SK-N-SH (cell line): ENCODE results near the gene RNU4-1. TPM values are rescaled to one million over a fixed set of nuclear protein-coding genes. Genes with fewer than 3 reads are reported as not detected.
"Not testable (repeated sequence)": the region's sequence is repeated elsewhere in the genome, so short reads cannot be mapped to it uniquely, and the experiment has no call there.

Experiments
- CTCF ChIA-PET: fragments of 300-600, 350-600 bp; formaldehyde crosslinking; extraction: SDS; loops from one replicate; lab custom pipeline; 2021; lab: Yijun Ruan, JAX
- POLR2A ChIA-PET: fragments of 350-600 bp; sonication (Branson Sonifier 250); formaldehyde crosslinking; extraction: SDS; loops from one replicate; lab custom pipeline; 2020; ENCODE audit warnings: antibody characterized with exemption, inconsistent platforms; lab: Yijun Ruan, JAX
- DNase-seq: peaks from one replicate; pipeline ENCODE4 v3.0.0; 2012
- H2AFZ ChIP-seq: fragments of 200-600 bp; sonication (generic); 2 replicates; pipeline ENCODE4 v1.8.1; 2016; ENCODE audit warnings: antibody characterized with exemption, mild to moderate bottlenecking, low read depth
- H3F3A ChIP-seq: fragments of 200-600 bp; sonication (generic); replicated peaks from 2 replicates; pipeline ENCODE3; 2016; ENCODE audit warnings: antibody characterized with exemption, mild to moderate bottlenecking; ENCODE audit not compliant: insufficient read depth
- H3K27ac ChIP-seq, 2 experiments: fragments of 200-500 bp in 1 of 2; fragments of 200-600 bp in 1 of 2; sonication (Bioruptor generic) in 1 of 2; sonication (generic), shearing (Covaris generic) in 1 of 2; 2 replicates each; pipeline versions ENCODE4 v1.5.1 to v1.6.1; 2014 to 2016; ENCODE audit warnings: low read depth in 2 of 2, inconsistent platforms in 1 of 2, low read length in 1 of 2, mild to moderate bottlenecking in 1 of 2, mixed read lengths in 1 of 2
- H3K27me3 ChIP-seq: fragments of 200-600 bp; sonication (generic), shearing (Covaris generic); 2 replicates; pipeline ENCODE4 v1.6.1; 2016; ENCODE audit warnings: mixed run types; ENCODE audit not compliant: insufficient read depth
- H3K36me3 ChIP-seq, 2 experiments: fragments of 200-500 bp in 1 of 2; fragments of 200-600 bp in 1 of 2; sonication (Bioruptor generic) in 1 of 2; sonication (generic) in 1 of 2; replicated peaks in 1 of 2; 2 replicates each; pipeline versions ENCODE3 to v1.5.1; 2014 to 2016; ENCODE audit warnings: low read length in 1 of 2, mild to moderate bottlenecking in 1 of 2; ENCODE audit not compliant: insufficient read depth in 2 of 2, control insufficient read depth in 1 of 2
- H3K4me1 ChIP-seq, 2 experiments: fragments of 200-500 bp in 1 of 2; fragments of 200-600 bp in 1 of 2; sonication (Bioruptor generic) in 1 of 2; sonication (generic), shearing (Covaris generic) in 1 of 2; 2 replicates each; pipeline versions ENCODE4 v1.5.1 to v1.6.1; 2014 to 2016; ENCODE audit warnings: low read depth in 1 of 2, low read length in 1 of 2, mixed run types in 1 of 2; ENCODE audit not compliant: insufficient read depth in 2 of 2, control insufficient read depth in 1 of 2
- H3K4me2 ChIP-seq: fragments of 200-600 bp; sonication (generic), shearing (Covaris generic); 2 replicates; pipeline ENCODE4 v1.6.1; 2017; ENCODE audit warnings: mixed run types
- H3K4me3 ChIP-seq, 2 experiments: fragments of 200-500 bp in 1 of 2; fragments of 200-600 bp in 1 of 2; sonication (Bioruptor generic) in 1 of 2; sonication (generic), shearing (Covaris generic) in 1 of 2; 2 replicates each; pipeline versions ENCODE4 v1.5.1 to v1.8.1; 2014 to 2016; ENCODE audit warnings: low read depth in 2 of 2, inconsistent platforms in 1 of 2, low read length in 1 of 2, mild to moderate bottlenecking in 1 of 2, mixed read lengths in 1 of 2, moderate library complexity in 1 of 2
- H3K79me2 ChIP-seq: fragments of 200-600 bp; sonication (generic); 2 replicates; pipeline ENCODE4 v1.8.1; 2017; ENCODE audit warnings: mild to moderate bottlenecking; ENCODE audit not compliant: insufficient read depth
- H3K9ac ChIP-seq: fragments of 200-600 bp; sonication (generic); 2 replicates; pipeline ENCODE4 v1.6.1; 2017; ENCODE audit warnings: mixed run types
- H3K9me2 ChIP-seq: fragments of 200-600 bp; sonication (generic); 2 replicates; pipeline ENCODE4 v1.6.1; 2017; ENCODE audit warnings: mixed run types
- H3K9me3 ChIP-seq: fragments of 200-600 bp; sonication (generic); 2 replicates; pipeline ENCODE4 v1.6.1; 2017; ENCODE audit warnings: mixed run types, mild to moderate bottlenecking, moderate library complexity
- H4K20me1 ChIP-seq: fragments of 200-600 bp; sonication (generic); 2 replicates; pipeline ENCODE4 v1.6.1; 2017; ENCODE audit warnings: mild to moderate bottlenecking, mixed run types; ENCODE audit not compliant: insufficient read depth
- ELF1 ChIP-seq: IDR thresholded peaks from 2 replicates; pipeline ENCODE4 v1.4.0; 2012
- EP300 ChIP-seq, 2 experiments: IDR thresholded peaks; 2 replicates each; pipeline versions ENCODE4 v1.4.0 to v1.6.1; 2012; ENCODE audit warnings: borderline replicate concordance in 1 of 2, low read depth in 1 of 2, low read length in 1 of 2
- GABPA ChIP-seq: IDR thresholded peaks from 2 replicates; pipeline ENCODE4 v1.4.0; 2012; ENCODE audit warnings: low read depth, mild to moderate bottlenecking
- GATA2 ChIP-seq: sonication (generic); formaldehyde crosslinking; IDR thresholded peaks from 2 replicates; pipeline ENCODE4 v1.5.0; 2020; ENCODE audit warnings: mild to moderate bottlenecking, missing genetic modification reagents
- JUND ChIP-seq: IDR thresholded peaks from 2 replicates; pipeline ENCODE4 v1.4.0; 2012
- MEF2A ChIP-seq: IDR thresholded peaks from 2 replicates; pipeline ENCODE4 v1.4.0; 2012; ENCODE audit warnings: low read depth, borderline replicate concordance
- MXI1 ChIP-seq: IDR thresholded peaks from 2 replicates; pipeline ENCODE4 v1.6.1; 2012; ENCODE audit warnings: mild to moderate bottlenecking, low read depth, low read length, improper control_type of control experiment
- NFIC ChIP-seq: IDR thresholded peaks from 2 replicates; pipeline ENCODE4 v1.4.0; 2012; ENCODE audit warnings: borderline replicate concordance
- NRF1 ChIP-seq: IDR thresholded peaks from 2 replicates; pipeline ENCODE4 v1.6.1; 2012; ENCODE audit warnings: low read depth, mild to moderate bottlenecking, low read length
- RAD21 ChIP-seq: IDR thresholded peaks from 2 replicates; pipeline ENCODE4 v1.6.1; 2012; ENCODE audit warnings: mild to moderate bottlenecking, low read length
- RFX5 ChIP-seq: IDR thresholded peaks from 2 replicates; pipeline ENCODE4 v1.6.1; 2012; ENCODE audit warnings: mild to moderate bottlenecking, improper control_type of control experiment, low read length
- RXRA ChIP-seq: IDR thresholded peaks from 2 replicates; pipeline ENCODE4 v1.4.0; 2012; ENCODE audit warnings: low read depth, mild to moderate bottlenecking, borderline replicate concordance
- SIN3A ChIP-seq: IDR thresholded peaks from 2 replicates; pipeline ENCODE4 v1.6.1; 2012; ENCODE audit warnings: low read depth, mild to moderate bottlenecking, low read length, moderate library complexity, borderline replicate concordance
- TAF1 ChIP-seq: IDR thresholded peaks from 2 replicates; pipeline ENCODE4 v1.6.1; 2012; ENCODE audit warnings: low read depth, mild to moderate bottlenecking, low read length, moderate library complexity, borderline replicate concordance
- TCF12 ChIP-seq: IDR thresholded peaks from 2 replicates; pipeline ENCODE4 v1.4.0; 2012
- TEAD4 ChIP-seq: IDR thresholded peaks from 2 replicates; pipeline ENCODE4 v1.4.0; 2012; ENCODE audit warnings: mild to moderate bottlenecking, borderline replicate concordance; ENCODE audit not compliant: insufficient read depth
- WGBS: methylation state at CpG from one replicate; pipeline ENCODE4 v1.1.6; 2017; ENCODE audit warnings: low lambda C conversion rate; 5-methylcytosine and 5-hydroxymethylcytosine counted together
- polyA plus RNA-seq, 3 experiments: library from polyadenylated mRNA; depleted of rRNA; stranded (reverse); fragments of >200 nt; gene quantifications; 2 replicates each; pipeline ENCODE4 v1.2.3, GENCODE V29; 2012
- TF ChIP-seq, protein P1 (sequence below): fragments of 200-600 bp; sonication (generic); IDR thresholded peaks from 2 replicates; pipeline ENCODE4 v1.6.1; 2017; ENCODE audit warnings: antibody characterized with exemption, mild to moderate bottlenecking, moderate library complexity

Gene RNU4-1
- polyA plus RNA-seq, 1 of the 3 experiments (the other 2 are of a cell fraction), result not detected

DNA sequence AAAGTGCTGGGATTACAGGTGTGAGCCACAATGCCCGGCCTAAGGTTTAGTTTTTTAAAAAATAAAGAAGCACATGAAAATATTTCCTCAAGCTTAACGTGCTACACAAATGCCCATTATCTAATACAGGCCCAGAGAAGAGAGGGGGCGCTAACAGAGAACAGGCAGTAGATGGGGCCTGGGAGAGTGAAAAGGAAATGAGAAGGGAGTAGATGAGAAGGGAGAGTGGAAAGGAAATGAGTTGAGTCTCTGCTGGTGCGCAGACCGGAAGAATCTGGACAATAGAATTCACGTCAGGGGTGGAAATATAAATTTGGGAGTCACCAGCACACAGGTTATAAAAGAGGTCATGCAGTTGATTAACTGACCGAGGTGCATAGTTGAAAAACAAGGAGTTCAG, 38.2 kb downstream of the RNU4-1 start:
- Histone ChIP-seq H3K4me1 (peaks cover 11 to 38% of the 10 kb centered on the region in 2 experiments; a peak in 3 of 4 replicates), H3K4me2 (no peak overlapping the region), H3K27me3 (no peaks in the 10 kb centered on the region), H3K27ac (no peak overlapping the region), H3K9me2 (no peaks in the 10 kb centered on the region), H3K9ac (no peak overlapping the region), H3K4me3 (no peak overlapping the region), H3F3A (peaks cover 44% of the 10 kb centered on the region), H3K9me3 (no peaks in the 10 kb centered on the region), H2AFZ (no peak overlapping the region), H3K79me2 (peaks cover 98% of the 10 kb centered on the region), H4K20me1 (peaks cover 65% of the 10 kb centered on the region), H3K36me3 (peaks cover 0 to 33% of the 10 kb centered on the region in 2 experiments)
- 90% methylated on average over 7 of the region's 7 CpGs for WGBS
- ChIA-PET POLR2A (no interaction called here), CTCF (interaction anchor here (1.2 to 21.5 kb wide), 4 partner anchors 11 to 52 kb away, joined by 3 to 618 read pairs (median 4); partner anchors contain the start of gene PXN)
- no peak for DNase-seq
- TF ChIP-seq NFIC (no peak), ELF1 (no peak), NRF1 (no peak), SIN3A (no peak), MEF2A (no peak), EP300 (IDR thresholded peaks at IDR 0.05; ENCODE audit: borderline replicate concordance in 1 of 2, low read depth in 1 of 2, low read length in 1 of 2) (no peak), GABPA (no peak), TAF1 (no peak), JUND (no peak), RAD21 (no peak), RFX5 (no peak), GATA2 (CRISPR knock-in tag) (no peak), TEAD4 (no peak), RXRA (no peak), TCF12 (no peak), MXI1 (no peak)
- TF ChIP-seq, protein P1, sequence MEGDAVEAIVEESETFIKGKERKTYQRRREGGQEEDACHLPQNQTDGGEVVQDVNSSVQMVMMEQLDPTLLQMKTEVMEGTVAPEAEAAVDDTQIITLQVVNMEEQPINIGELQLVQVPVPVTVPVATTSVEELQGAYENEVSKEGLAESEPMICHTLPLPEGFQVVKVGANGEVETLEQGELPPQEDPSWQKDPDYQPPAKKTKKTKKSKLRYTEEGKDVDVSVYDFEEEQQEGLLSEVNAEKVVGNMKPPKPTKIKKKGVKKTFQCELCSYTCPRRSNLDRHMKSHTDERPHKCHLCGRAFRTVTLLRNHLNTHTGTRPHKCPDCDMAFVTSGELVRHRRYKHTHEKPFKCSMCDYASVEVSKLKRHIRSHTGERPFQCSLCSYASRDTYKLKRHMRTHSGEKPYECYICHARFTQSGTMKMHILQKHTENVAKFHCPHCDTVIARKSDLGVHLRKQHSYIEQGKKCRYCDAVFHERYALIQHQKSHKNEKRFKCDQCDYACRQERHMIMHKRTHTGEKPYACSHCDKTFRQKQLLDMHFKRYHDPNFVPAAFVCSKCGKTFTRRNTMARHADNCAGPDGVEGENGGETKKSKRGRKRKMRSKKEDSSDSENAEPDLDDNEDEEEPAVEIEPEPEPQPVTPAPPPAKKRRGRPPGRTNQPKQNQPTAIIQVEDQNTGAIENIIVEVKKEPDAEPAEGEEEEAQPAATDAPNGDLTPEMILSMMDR, result no peak

DNA sequence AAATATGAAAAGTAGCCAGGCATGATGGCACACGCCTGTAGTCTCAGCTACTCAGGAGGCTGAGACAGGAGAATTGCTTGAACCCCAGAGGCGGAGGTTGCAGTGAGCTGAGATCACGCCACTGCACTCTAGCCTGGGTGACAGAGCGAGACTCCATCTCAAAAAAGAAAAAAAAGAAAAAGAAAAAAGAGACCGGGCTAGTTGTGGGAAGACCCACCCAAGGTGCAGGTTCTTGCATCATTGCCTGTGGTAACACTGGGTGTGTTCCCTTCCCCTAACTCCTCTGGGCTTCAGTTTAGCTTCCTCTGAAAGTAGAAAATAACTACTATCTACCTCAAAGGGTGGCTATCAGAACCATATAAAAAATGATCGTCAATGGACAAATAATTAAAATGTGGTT, 39.7 kb downstream of the RNU4-1 start:
- H3K4me1 ChIP-seq, result peaks cover 17 to 45% of the 10 kb centered on the region in 2 experiments; a peak in 3 of 4 replicates

More for the DNA sequence above, 39.7 kb downstream of the RNU4-1 start:
- H3K9me2 ChIP-seq, H3K4me3 ChIP-seq, H3K4me2 ChIP-seq, H3K9me3 ChIP-seq, H3K27me3 ChIP-seq, H3K27ac ChIP-seq, H2AFZ ChIP-seq, H3K9ac ChIP-seq, POLR2A ChIA-PET, DNase-seq: not testable (repeated sequence)
- WGBS, result 96% methylated on average over 6 of the region's 6 CpGs
- CTCF ChIA-PET, result interaction anchor here (0.8 to 21.5 kb wide), 3 partner anchors 13 to 51 kb away, joined by 3 to 618 read pairs (median 5); partner anchors contain the start of gene PXN
- Histone ChIP-seq H4K20me1 (peaks cover 61% of the 10 kb centered on the region), H3K79me2 (peaks cover 98% of the 10 kb centered on the region), H3F3A (peaks cover 44% of the 10 kb centered on the region), H3K36me3 (peaks cover 0 to 33% of the 10 kb centered on the region in 2 experiments)
